GM08714 (cell line): Measurements from ENCODE around the gene SARNP.
"Not testable (repeated sequence)": the region's sequence is repeated elsewhere in the genome, so short reads cannot be mapped to it uniquely, and the experiment has no call there.

Experiments used
- H3K4me3 ChIP-seq: fragments of 200-500 bp; sonication (Bioruptor generic); 2 replicates; pipeline ENCODE4 v1.5.1; 2014; ENCODE audit warnings: mild to moderate bottlenecking, low read length, inconsistent platforms
- ZNF274 ChIP-seq: IDR thresholded peaks from 2 replicates; pipeline ENCODE4 v1.6.1; 2012; ENCODE audit warnings: mild to moderate bottlenecking, low read depth, low read length

SARNP gene

DNA sequence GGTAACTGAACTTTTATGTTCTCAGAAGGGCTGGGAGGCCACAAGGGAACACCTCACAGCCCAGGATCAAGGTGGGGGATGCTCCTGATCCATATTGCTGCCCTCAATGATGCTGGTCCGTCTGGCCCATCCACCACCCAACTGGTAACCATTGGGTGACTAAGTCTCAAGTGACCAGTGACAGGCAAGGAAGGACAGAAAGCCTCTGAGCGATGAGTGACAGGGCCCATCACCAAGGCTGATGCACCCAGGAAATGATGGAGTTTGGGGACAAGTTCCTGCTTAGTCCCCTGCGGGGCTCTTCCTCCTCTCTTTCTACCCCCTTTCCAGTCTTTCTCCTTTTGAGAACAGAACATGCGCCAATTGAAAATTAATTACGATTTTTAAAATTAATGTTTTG is 27.8 kb upstream of the SARNP start:
- TF ChIP-seq ZNF274, result no peak
- no peak overlapping the region for H3K4me3 ChIP-seq

- no peak for TF ChIP-seq ZNF274
- H3K4me3 ChIP-seq, result no peak overlapping the region
These were observed 27.4 kb upstream of the SARNP start for GRCh38 chr12:55844961-55845360.

GRCh38 chr12:55843431-55843830 is 25.9 kb upstream of the SARNP start:
- H3K4me3 ChIP-seq, result no peak overlapping the region
- no peak for TF ChIP-seq ZNF274

GRCh38 chr12:55842681-55843429 is 25.3 kb upstream of the SARNP start, which contains the start of gene MMP19:
MMP19 (minus strand) TSS chr12:55842936; CDS start chr12:55842830, 106 bp downstream.
- TF ChIP-seq ZNF274, result no peak
- no peak within 1 kb of the TSS for H3K4me3 ChIP-seq

DNA sequence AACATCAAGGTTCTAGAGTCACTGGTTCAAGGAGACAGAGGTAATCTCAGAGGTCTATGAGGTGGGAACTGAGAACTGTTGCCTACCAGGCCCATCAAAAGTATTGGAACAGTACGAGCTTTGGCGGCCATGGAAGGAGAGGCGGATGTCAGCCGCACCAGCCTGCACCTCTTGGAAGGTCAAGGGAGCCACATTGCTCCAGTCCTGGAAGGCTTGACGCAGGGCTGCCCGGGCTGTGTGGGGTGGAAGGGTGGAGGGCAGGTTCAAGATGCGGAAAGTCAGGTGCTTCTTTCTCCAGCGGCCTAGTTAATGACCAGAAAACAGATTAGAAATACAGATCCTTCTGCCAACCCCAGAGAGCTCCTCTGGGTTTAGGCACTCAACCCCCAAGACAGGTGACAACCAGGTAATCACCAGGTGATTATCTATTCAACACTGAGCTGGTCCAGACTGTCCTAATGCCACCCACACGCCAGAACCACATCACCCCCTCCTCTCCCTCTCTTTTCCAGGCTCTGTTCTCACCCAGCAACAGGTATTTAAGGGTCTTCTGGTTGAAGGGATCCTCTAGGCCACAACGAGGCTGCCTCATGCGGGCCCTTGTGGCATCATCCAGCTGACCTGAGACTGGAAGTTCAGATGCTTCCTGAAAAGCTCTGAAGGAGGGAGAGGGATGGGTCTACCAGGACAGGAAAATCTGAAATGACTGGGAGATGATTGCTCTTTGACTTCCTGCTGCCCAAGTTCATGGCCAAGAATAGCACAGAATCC is 23.2 kb upstream of the SARNP start:
- no peak for TF ChIP-seq ZNF274

DNA sequence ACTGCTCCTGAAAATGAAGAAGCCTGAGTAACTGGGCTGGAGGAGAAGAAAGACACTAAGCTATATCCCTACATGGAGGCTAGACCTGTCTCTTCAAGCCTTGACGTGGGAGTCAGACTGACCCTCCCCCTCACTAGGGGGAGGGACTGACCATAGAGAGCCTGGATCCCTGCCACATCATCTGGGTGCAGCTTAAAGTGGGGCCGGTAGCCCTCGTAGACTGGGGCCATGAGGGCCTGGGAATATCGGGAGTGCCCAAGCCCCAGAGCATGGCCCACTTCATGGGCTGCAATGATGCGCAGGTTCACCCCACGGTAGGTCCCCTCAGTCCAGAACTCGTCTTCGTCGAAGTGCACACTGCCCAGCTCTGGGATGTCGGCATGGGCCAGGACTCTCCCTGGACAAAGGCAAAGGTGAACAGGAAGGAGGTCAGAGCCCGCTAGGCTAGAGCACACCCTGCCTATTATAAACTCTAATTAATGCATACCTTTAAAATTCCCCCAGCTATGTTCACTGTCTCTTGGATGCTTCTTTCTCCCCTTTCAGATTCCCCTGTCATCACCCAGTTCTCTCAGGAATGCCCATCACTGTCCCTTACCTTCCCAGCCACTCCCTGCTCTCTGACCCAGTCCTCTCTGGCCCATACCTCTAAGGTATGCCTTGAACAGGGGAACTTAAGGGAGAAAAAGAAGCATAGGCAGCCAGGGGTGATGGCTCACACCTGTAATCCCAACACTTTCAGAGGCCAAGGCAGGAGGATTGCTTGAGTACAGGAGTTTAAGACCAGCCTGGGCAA is 22.0 kb upstream of the SARNP start:
- no peak overlapping the region for H3K4me3 ChIP-seq
- TF ChIP-seq ZNF274, result no peak

More for the DNA sequence above, 23.2 kb upstream of the SARNP start:
- H3K4me3 ChIP-seq, result no peak overlapping the region

DNA sequence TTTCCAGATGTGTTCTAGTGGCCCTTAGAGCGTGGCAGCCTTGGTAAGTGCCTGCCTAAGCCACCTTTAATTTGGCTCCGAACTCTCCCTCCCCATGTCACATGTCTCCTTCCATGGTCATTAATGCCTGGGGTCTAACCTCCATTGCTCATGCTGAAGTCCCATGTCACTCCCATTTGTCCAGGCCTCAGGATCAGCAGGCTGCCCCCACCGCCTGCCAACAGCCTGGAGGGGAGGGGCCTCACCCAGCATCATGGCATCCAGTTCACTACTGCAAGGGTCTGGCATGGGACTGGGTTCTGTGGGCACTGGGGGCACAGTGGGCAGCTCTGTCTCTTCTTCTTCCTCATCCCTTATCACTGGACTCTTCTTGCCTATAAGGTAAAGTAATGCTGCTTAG is 20.8 kb upstream of the SARNP start:
- H3K4me3 ChIP-seq, result no peak overlapping the region
- TF ChIP-seq ZNF274, result no peak

DNA sequence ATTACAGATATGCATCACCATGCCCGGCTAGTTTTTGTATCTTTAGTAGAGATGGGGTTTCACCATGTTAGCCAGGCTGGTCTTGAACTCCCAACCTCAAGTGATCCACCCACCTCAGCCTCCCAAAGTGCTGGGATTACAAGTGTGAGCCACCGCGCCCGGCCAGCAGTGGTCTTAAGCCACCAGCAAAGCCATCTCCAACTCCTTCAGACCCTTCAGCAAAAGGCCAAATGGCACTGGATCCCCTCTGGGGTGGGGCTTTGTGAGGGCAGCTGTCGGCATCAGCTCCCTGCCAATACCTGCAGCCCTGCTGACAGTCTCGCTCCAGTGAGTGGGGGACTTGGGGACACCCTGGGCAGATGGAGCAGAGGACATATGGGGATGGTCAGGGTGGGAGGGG is 16.9 kb upstream of the SARNP start:
- H3K4me3 ChIP-seq, result not testable (repeated sequence)

DNA sequence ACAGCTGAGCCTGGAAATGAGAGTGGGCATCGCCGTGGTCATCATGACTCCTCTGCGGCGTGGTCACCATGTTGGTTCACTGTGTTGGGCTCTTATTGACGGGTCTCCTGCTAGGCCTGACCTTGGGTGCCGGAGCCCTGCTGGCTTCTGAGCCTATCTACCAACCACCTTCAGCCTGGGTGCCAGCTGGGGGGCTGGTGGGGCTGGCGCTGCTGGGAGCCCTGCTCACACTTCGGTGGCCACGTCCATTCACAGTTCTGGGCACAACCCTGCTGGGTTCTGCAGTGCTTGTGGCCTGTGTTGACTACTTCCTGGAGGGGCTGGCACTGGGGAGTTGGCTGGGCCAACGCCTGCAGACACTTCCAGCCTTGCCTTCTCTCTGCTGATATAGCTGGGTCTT is 15.5 kb upstream of the SARNP start:
- TF ChIP-seq ZNF274, result no peak
- H3K4me3 ChIP-seq, result no peak overlapping the region

DNA sequence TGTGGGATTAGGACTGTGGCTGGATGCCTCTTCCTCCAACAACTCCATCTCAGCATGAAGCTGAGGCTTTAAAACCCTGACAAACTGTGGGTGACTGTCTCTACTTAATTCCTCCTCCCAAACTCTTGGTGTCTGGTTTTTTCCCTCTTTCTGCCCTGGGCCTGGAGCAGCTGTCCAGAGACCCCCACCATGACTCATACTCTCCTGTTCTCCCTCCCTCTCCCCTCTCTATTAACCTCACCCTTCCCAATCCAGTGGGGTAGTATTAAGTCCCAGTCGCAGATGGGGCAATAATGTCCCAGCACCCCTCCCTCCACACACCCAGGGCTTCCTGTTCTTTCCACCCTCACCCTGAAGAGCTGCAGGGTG is 13.9 kb upstream of the SARNP start:
- TF ChIP-seq ZNF274, result no peak
- H3K4me3 ChIP-seq, result no peak overlapping the region

DNA sequence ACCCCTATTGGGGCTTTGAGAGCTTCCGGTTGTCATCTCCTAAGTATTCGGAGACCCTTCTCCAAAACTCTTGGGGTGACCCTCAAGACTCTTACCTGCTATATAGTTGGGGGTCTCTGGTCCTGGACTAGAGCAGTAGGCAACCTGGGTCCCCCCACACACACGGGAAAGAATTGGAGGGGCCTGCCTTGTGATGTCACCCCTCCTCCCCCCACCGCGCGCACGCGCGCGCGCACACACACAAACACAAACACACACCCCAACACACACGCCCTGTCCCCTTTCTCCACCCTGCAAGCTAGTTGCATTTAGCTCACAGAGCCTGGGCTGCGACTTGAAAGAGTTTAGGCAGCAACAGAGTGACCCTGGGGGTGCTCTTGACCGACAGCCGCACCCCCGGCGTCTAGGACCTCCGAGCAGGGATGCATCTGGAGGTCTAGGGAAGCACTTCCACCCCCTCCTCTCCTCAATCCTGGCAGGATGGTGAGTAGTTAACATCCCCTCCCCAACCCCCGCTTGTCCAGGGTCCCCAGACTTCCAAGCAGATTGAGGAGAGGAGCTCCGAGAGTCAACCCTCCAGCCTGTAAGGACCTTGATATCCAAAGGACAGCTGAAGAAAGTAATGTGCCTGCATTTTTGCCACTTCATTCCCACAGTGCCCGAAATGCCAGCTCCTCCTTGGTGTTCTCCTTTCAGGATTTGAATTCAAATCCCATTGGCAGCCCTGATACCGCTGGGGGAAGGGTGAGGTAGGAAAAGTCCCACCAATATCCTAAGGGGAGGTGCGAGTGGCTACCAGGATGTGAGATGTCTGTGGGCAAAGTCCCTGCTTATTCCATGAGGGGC is 13.3 kb upstream of the SARNP start:
- peak overlapping the region; percentile 74 for H3K4me3 ChIP-seq
- no peak for TF ChIP-seq ZNF274

GRCh38 chr12:55829967-55830600 is 12.6 kb upstream of the SARNP start:
- no peak for TF ChIP-seq ZNF274
- H3K4me3 ChIP-seq, result peak overlapping the region; percentile 74

DNA sequence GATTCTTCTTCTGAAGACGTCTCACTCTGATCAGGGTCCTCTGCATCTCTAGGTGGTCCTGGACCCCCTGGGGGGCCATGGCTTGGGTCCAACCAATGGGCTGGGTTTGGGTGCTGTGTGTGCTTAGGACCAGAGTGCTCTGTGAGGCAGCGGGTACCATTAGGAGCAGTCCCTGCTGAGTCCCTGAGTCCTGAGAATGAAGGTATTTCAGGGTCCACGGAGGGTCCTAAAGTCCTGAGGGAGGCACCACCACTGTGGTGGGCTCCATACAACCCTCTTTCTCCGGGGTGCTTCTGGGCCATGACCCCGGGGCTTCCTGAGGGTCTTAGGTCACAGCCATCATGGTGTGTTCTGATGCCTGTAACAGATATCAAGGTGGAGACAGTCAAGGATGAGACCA is 10.8 kb upstream of the SARNP start:
- H3K4me3 ChIP-seq, result peak overlapping the region; percentile 77
- TF ChIP-seq ZNF274, result no peak
